HepG2 (cell line): Measurements from ENCODE around the gene TAPBP. TPM values are rescaled to one million over a fixed set of nuclear protein-coding genes. Genes with fewer than 3 reads are reported as not detected.

ENCODE experiments used
- ELF3 ChIP-seq: IDR thresholded peaks from 2 replicates; pipeline ENCODE4 v1.6.1; 2016; ENCODE audit warnings: missing genetic modification reagents, missing compliant biosample characterization
- ESRRA ChIP-seq: sonication (generic); formaldehyde crosslinking; IDR thresholded peaks from 2 replicates; pipeline ENCODE4 v1.5.1; 2020; ENCODE audit warnings: mild to moderate bottlenecking, low read depth, missing genetic modification reagents
- GABPA ChIP-seq, 2 experiments: IDR thresholded peaks; 2 replicates each; pipeline ENCODE4 v1.6.1; 2011 to 2016; ENCODE audit warnings: low read depth in 2 of 2, low read length in 1 of 2, missing biosample characterization in 1 of 2, missing genetic modification characterization in 1 of 2
- GPN1 ChIP-seq: sonication (generic); formaldehyde crosslinking; IDR thresholded peaks from 2 replicates; pipeline ENCODE4 v1.5.1; 2020; ENCODE audit warnings: missing genetic modification reagents, borderline replicate concordance
- JARID2 ChIP-seq: sonication (generic); formaldehyde crosslinking; IDR thresholded peaks from 2 replicates; pipeline ENCODE4 v1.8.1; 2023; ENCODE audit warnings: missing genetic modification reagents, inconsistent platforms; ENCODE audit not compliant: insufficient replicate concordance
- LBX2 ChIP-seq: sonication (generic); formaldehyde crosslinking; IDR thresholded peaks from 2 replicates; pipeline ENCODE4 v1.5.0; 2020; ENCODE audit warnings: missing genetic modification reagents, mild to moderate bottlenecking, borderline replicate concordance
- MBNL3 ChIP-seq: fragments of 250-450 bp; sonication (Bioruptor Pico); conservative IDR thresholded peaks from 2 replicates; pipeline ENCODE4 v1.8.0; 2022; ENCODE audit warnings: mild to moderate bottlenecking, inconsistent platforms
- MED8 ChIP-seq: sonication (generic); formaldehyde crosslinking; IDR thresholded peaks from 2 replicates; pipeline ENCODE4 v1.8.1; 2023; ENCODE audit warnings: mild to moderate bottlenecking, missing genetic modification reagents; ENCODE audit not compliant: insufficient replicate concordance
- MEIS1 ChIP-seq: sonication (generic); formaldehyde crosslinking; IDR thresholded peaks from 2 replicates; pipeline ENCODE4 v1.9.0; 2021; ENCODE audit warnings: mild to moderate bottlenecking, missing genetic modification reagents, moderate library complexity, borderline replicate concordance
- NKX3-1 ChIP-seq: sonication (generic); formaldehyde crosslinking; IDR thresholded peaks from 2 replicates; pipeline ENCODE4 v1.5.0; 2020; ENCODE audit warnings: missing genetic modification reagents
- PCBP2 ChIP-seq: fragments of 200-400 bp; formaldehyde crosslinking; optimal IDR thresholded peaks from 2 replicates; pipeline ENCODE3; 2018; ENCODE audit warnings: low read length, low read depth; ENCODE audit not compliant: poor library complexity, severe bottlenecking
- POLR2A ChIP-seq, 2 experiments: IDR thresholded peaks; 2 replicates each; pipeline ENCODE4 v1.6.1; 2011; ENCODE audit warnings: low read depth in 2 of 2, low read length in 2 of 2, mild to moderate bottlenecking in 1 of 2, moderate library complexity in 1 of 2; ENCODE audit not compliant: insufficient read depth in 1 of 2
- SMC3 ChIP-seq: IDR thresholded peaks from 2 replicates; pipeline ENCODE4 v1.6.1; 2011; ENCODE audit warnings: low read length, improper control_type of control experiment
- TCF12 ChIP-seq, 2 experiments: fragments of 450-650 bp in 1 of 2; sonication (generic) in 1 of 2; formaldehyde crosslinking in 1 of 2; IDR thresholded peaks; 2 replicates each; pipeline versions ENCODE4 v1.6.1 to v1.8.0; 2017 to 2022; ENCODE audit warnings: antibody characterized with exemption in 1 of 2, mild to moderate bottlenecking in 1 of 2, missing genetic modification reagents in 1 of 2, moderate library complexity in 1 of 2
- TCF7L2 ChIP-seq: IDR thresholded peaks from 2 replicates; pipeline ENCODE4 v1.6.1; 2011; ENCODE audit warnings: mild to moderate bottlenecking, low read depth, low read length, moderate library complexity
- ZFP1 ChIP-seq: IDR thresholded peaks from 2 replicates; pipeline ENCODE4 v1.6.1; 2016
- ZMAT5 ChIP-seq: sonication (generic); formaldehyde crosslinking; IDR thresholded peaks from 2 replicates; pipeline ENCODE4 v1.5.0; 2020; ENCODE audit warnings: mild to moderate bottlenecking, low read depth, missing genetic modification reagents, borderline replicate concordance
- ZMYM4 ChIP-seq: sonication (generic); formaldehyde crosslinking; IDR thresholded peaks from 2 replicates; pipeline ENCODE4 v1.8.1; 2023; ENCODE audit warnings: mild to moderate bottlenecking, missing genetic modification reagents
- ZNF143 ChIP-seq: sonication (generic); formaldehyde crosslinking; IDR thresholded peaks from 2 replicates; pipeline ENCODE4 v1.4.0; 2020; ENCODE audit warnings: missing genetic modification reagents
- ZNF256 ChIP-seq: sonication (generic); formaldehyde crosslinking; conservative IDR thresholded peaks from 2 replicates; pipeline ENCODE4 v1.4.0; 2020; ENCODE audit warnings: missing genetic modification reagents
- ZNF296 ChIP-seq: sonication (generic); formaldehyde crosslinking; conservative IDR thresholded peaks from 2 replicates; pipeline ENCODE4 v1.5.0; 2020; ENCODE audit warnings: mild to moderate bottlenecking, missing genetic modification reagents
- ZNF543 ChIP-seq: sonication (generic); formaldehyde crosslinking; IDR thresholded peaks from 2 replicates; pipeline ENCODE4 v1.4.0; 2020; ENCODE audit warnings: mild to moderate bottlenecking, missing genetic modification reagents
- ZNF549 ChIP-seq: sonication (generic); formaldehyde crosslinking; IDR thresholded peaks from 2 replicates; pipeline ENCODE4 v1.5.0; 2020; ENCODE audit warnings: missing genetic modification reagents
- polyA plus RNA-seq, 8 experiments: library from polyadenylated mRNA; depleted of rRNA in 3 of 8; stranded (reverse) in 7 of 8; unstranded in 1 of 8; fragments of >200 nt; fragmentation: Illumina TruSeq in 4 of 8; extraction: Trizol in 4 of 8; gene quantifications; 2 replicates each; pipeline versions ENCODE4 v1.2.1 to v1.2.3, GENCODE V29; 2011 to 2016; ENCODE audit warnings: low read depth in 4 of 8, missing spikeins in 1 of 8, mixed read lengths in 1 of 8; ENCODE audit not compliant: insufficient read depth in 1 of 8
- total RNA-seq, 5 experiments: library from RNA; depleted of rRNA; stranded (reverse); fragments of >200 nt; fragmentation: Illumina TruSeq; extraction: Trizol; gene quantifications; 2 replicates each; pipeline ENCODE4 v1.2.3, GENCODE V29; 2016; ENCODE audit warnings: low read depth in 1 of 5
- TF ChIP-seq, protein P1 (sequence below): sonication (generic); formaldehyde crosslinking; IDR thresholded peaks from 2 replicates; pipeline ENCODE4 v1.8.0; 2022; ENCODE audit warnings: missing genetic modification reagents, mild to moderate bottlenecking, moderate library complexity, borderline replicate concordance
- TF ChIP-seq, protein P2 (sequence below): sonication (generic); formaldehyde crosslinking; IDR thresholded peaks from 2 replicates; pipeline ENCODE4 v1.5.0; 2020; ENCODE audit warnings: missing genetic modification reagents
- TF ChIP-seq, protein P3 (sequence below): sonication (generic); formaldehyde crosslinking; IDR thresholded peaks from 2 replicates; pipeline ENCODE4 v1.5.0; 2020; ENCODE audit warnings: missing genetic modification reagents

The TAPBP gene
- total and polyA plus RNA-seq, 2 of the 13 experiments (the other 11 are each of a cell fraction or from before 2014, with no cell fraction given) = 27.4 to 32.3 TPM

DNA sequence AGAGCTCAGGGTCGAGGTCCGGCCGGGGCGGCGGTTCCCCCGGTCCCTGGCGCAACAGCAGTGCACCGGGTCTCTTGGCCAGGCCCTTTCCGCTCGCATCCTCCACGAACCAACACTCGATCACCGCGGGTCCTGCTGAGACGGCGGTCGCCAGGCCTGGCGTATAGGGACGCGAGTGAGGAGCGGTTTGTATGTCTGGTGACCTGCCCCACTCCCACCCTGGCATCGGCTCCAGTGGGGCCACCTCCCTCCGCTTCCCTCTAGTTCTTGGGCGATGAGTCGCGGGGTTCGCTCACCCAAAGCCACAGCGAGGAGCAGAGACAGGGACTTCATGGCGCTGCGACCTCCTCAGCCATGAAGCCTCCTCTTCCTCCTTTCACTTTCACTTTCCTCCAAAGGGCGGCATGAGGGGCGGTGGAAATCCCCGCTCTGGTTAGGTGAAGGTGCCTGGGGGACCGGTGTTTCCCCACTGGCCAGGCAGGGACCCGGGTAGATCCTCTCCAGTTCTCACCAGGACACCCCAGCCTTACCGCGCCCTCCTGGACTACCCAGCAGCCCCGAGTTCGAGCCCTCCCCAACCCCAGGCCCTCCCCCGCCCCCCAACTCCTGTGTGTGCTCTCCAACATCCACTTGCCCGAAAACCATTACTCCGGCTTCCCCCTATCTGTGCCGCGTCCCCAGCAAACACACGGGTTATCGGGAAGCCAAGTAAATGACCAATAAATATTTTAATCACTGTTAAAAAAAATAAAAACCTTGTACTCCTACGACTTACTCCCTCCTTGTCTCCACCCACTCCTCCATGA lies at the start of gene TAPBP (continued):
- TF ChIP-seq, protein P1, sequence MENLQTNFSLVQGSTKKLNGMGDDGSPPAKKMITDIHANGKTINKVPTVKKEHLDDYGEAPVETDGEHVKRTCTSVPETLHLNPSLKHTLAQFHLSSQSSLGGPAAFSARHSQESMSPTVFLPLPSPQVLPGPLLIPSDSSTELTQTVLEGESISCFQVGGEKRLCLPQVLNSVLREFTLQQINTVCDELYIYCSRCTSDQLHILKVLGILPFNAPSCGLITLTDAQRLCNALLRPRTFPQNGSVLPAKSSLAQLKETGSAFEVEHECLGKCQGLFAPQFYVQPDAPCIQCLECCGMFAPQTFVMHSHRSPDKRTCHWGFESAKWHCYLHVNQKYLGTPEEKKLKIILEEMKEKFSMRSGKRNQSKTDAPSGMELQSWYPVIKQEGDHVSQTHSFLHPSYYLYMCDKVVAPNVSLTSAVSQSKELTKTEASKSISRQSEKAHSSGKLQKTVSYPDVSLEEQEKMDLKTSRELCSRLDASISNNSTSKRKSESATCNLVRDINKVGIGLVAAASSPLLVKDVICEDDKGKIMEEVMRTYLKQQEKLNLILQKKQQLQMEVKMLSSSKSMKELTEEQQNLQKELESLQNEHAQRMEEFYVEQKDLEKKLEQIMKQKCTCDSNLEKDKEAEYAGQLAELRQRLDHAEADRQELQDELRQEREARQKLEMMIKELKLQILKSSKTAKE (CRISPR knock-in tag) = no peak
- TF ChIP-seq PCBP2 = no peak
- TF ChIP-seq JARID2 (CRISPR knock-in tag) = no peak
- TF ChIP-seq LBX2 (CRISPR knock-in tag) = no peak
- TF ChIP-seq, protein P2, sequence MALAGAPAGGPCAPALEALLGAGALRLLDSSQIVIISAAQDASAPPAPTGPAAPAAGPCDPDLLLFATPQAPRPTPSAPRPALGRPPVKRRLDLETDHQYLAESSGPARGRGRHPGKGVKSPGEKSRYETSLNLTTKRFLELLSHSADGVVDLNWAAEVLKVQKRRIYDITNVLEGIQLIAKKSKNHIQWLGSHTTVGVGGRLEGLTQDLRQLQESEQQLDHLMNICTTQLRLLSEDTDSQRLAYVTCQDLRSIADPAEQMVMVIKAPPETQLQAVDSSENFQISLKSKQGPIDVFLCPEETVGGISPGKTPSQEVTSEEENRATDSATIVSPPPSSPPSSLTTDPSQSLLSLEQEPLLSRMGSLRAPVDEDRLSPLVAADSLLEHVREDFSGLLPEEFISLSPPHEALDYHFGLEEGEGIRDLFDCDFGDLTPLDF (CRISPR knock-in tag) = no peak
- peak; percentile 78; the same call in 1 of the 2 replicates for TF ChIP-seq ZNF256 (CRISPR knock-in tag)
- TF ChIP-seq MEIS1 (CRISPR knock-in tag) = 0 out of 2 replicates have a peak, but pooled peaks have one; percentile 67
- TF ChIP-seq TCF7L2 = no peak
- no peak for TF ChIP-seq ZNF143 (CRISPR knock-in tag)
- peak; percentile 20; the same call in 1 of the 2 replicates for TF ChIP-seq ZMYM4 (CRISPR knock-in tag)
- no peak for TF ChIP-seq TCF12 (IDR thresholded peaks at IDR 0.05)
- no peak for TF ChIP-seq TCF12 (CRISPR knock-in tag; IDR thresholded peaks at IDR 0.05)
- TF ChIP-seq GPN1 (CRISPR knock-in tag) = no peak
- peak; percentile 39; the same call in 1 of the 2 replicates for TF ChIP-seq ESRRA (CRISPR knock-in tag)
- no peak for TF ChIP-seq ZNF549
- no peak for TF ChIP-seq GABPA (IDR thresholded peaks at IDR 0.05; ENCODE audit: low read depth, low read length)
- TF ChIP-seq GABPA (CRISPR knock-in tag; IDR thresholded peaks at IDR 0.05; ENCODE audit: low read depth) = no peak; the same call in 1 of the 2 replicates
- TF ChIP-seq MBNL3 = no peak
- no peak for TF ChIP-seq SMC3
- no peak for TF ChIP-seq MED8 (CRISPR knock-in tag)
- TF ChIP-seq ZNF543 (CRISPR knock-in tag) = no peak
- TF ChIP-seq, protein P3, sequence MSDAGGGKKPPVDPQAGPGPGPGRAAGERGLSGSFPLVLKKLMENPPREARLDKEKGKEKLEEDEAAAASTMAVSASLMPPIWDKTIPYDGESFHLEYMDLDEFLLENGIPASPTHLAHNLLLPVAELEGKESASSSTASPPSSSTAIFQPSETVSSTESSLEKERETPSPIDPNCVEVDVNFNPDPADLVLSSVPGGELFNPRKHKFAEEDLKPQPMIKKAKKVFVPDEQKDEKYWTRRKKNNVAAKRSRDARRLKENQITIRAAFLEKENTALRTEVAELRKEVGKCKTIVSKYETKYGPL (CRISPR knock-in tag) = no peak; the same call in 1 of the 2 replicates
- TF ChIP-seq ZFP1 = no peak; the same call in 1 of the 2 replicates
- no peak for TF ChIP-seq ZNF296 (CRISPR knock-in tag)
- TF ChIP-seq POLR2A (IDR thresholded peaks at IDR 0.05; ENCODE audit: insufficient read depth in 1 of 2, low read depth in 2 of 2, low read length in 2 of 2) = peak in 1 of 2 experiments; percentile 81; a peak in 2 of 4 replicates
- TF ChIP-seq NKX3-1 = no peak
- no peak for TF ChIP-seq ZMAT5
- TF ChIP-seq ELF3 (CRISPR knock-in tag) = peak; percentile 70
